SH-SY5Y (cell line): Measurements from ENCODE around the gene CDK19.

Experiments used
- GATA2 ChIP-seq: IDR thresholded peaks from 2 replicates; pipeline ENCODE4 v1.6.1; 2011; ENCODE audit warnings: mild to moderate bottlenecking, low read depth, low read length
- GATA3 ChIP-seq: IDR thresholded peaks from 2 replicates; pipeline ENCODE4 v1.6.1; 2011; ENCODE audit warnings: low read depth, mild to moderate bottlenecking, low read length, moderate library complexity

Gene CDK19

GRCh38 chr6:110646951-110647910, 168.0 kb downstream of the CDK19 start:
- no peak for TF ChIP-seq GATA3
- TF ChIP-seq GATA2, result no peak

- TF ChIP-seq GATA2, result no peak
These were observed 168.9 kb downstream of the CDK19 start for GRCh38 chr6:110646419-110646698.

- TF ChIP-seq GATA2 (no peak), GATA3 (no peak)
These were observed 169.4 kb downstream of the CDK19 start for GRCh38 chr6:110645685-110646418.

GRCh38 chr6:110643175-110643574, 172.1 kb downstream of the CDK19 start:
- TF ChIP-seq GATA3 (no peak), GATA2 (no peak)

GRCh38 chr6:110642711-110643110, 172.6 kb downstream of the CDK19 start:
- TF ChIP-seq GATA3 (no peak; the same call in 1 of the 2 replicates), GATA2 (peak; percentile 79)

- TF ChIP-seq GATA3, result no peak
- TF ChIP-seq GATA2, result no peak
These were observed 178.5 kb downstream of the CDK19 start for GRCh38 chr6:110636781-110637180.

GRCh38 chr6:110635096-110635495, 180.2 kb downstream of the CDK19 start:
- TF ChIP-seq GATA3 (no peak), GATA2 (no peak)

- TF ChIP-seq GATA3 (no peak), GATA2 (no peak)
These were observed 181.5 kb downstream of the CDK19 start for GRCh38 chr6:110633731-110634213.

- TF ChIP-seq GATA2 (no peak), GATA3 (no peak)
These were observed 186.1 kb downstream of the CDK19 start for GRCh38 chr6:110629153-110629552.

- TF ChIP-seq GATA3, result no peak
- TF ChIP-seq GATA2, result no peak
These were observed 186.9 kb downstream of the CDK19 start for GRCh38 chr6:110628330-110628729.

GRCh38 chr6:110626442-110626841, 188.8 kb downstream of the CDK19 start:
- TF ChIP-seq GATA3, result no peak
- TF ChIP-seq GATA2, result no peak

GRCh38 chr6:110625883-110626282, 189.4 kb downstream of the CDK19 start:
- no peak for TF ChIP-seq GATA2
- no peak for TF ChIP-seq GATA3

GRCh38 chr6:110622912-110623578, 192.2 kb downstream of the CDK19 start:
- TF ChIP-seq GATA2 (no peak), GATA3 (no peak)

GRCh38 chr6:110621061-110621460, 194.2 kb downstream of the CDK19 start:
- TF ChIP-seq GATA3 (no peak), GATA2 (no peak)
